HEK293T (cell line): ENCODE results near the gene KCNH6.

Experiments used
- CTCF ChIA-PET: fragments of 350-600 bp; formaldehyde crosslinking; extraction: SDS; loops from one replicate; lab custom pipeline; 2021; ENCODE audit warnings: antibody characterized with exemption, inconsistent platforms; lab: Yijun Ruan, JAX
- POLR2A ChIA-PET: fragments of 350-600 bp; formaldehyde crosslinking; extraction: SDS; loops from one replicate; lab custom pipeline; 2020; ENCODE audit warnings: antibody characterized with exemption, inconsistent platforms; lab: Yijun Ruan, JAX
- DNase-seq: peaks from one replicate; pipeline ENCODE4 v3.0.0; 2012; ENCODE audit warnings: mixed read lengths; ENCODE audit errors: extremely low spot score
- ARNT ChIP-seq: fragments of 450-650 bp; IDR thresholded peaks from 2 replicates; pipeline ENCODE4 v1.6.1; 2017; ENCODE audit warnings: mild to moderate bottlenecking
- BHLHE40 ChIP-seq: fragments of 450-650 bp; IDR thresholded peaks from 2 replicates; pipeline ENCODE4 v1.6.1; 2016; ENCODE audit warnings: mild to moderate bottlenecking, moderate library complexity, borderline replicate concordance
- CTBP1 ChIP-seq: fragments of 450-650 bp; IDR thresholded peaks from 2 replicates; pipeline ENCODE4 v1.6.1; 2016; ENCODE audit warnings: borderline replicate concordance
- ELF4 ChIP-seq: fragments of 450-650 bp; IDR thresholded peaks from 2 replicates; pipeline ENCODE4 v1.6.1; 2017; ENCODE audit warnings: antibody characterized with exemption
- FOXA1 ChIP-seq: fragments of 450-650 bp; IDR thresholded peaks from 2 replicates; pipeline ENCODE4 v1.6.1; 2016; ENCODE audit warnings: mild to moderate bottlenecking
- FOXK2 ChIP-seq: fragments of 450-650 bp; IDR thresholded peaks from 2 replicates; pipeline ENCODE4 v1.6.1; 2016; ENCODE audit warnings: mild to moderate bottlenecking
- FOXM1 ChIP-seq: fragments of 450-650 bp; IDR thresholded peaks from 2 replicates; pipeline ENCODE4 v1.6.1; 2017; ENCODE audit warnings: mild to moderate bottlenecking, borderline replicate concordance
- HDGF ChIP-seq: fragments of 450-650 bp; IDR thresholded peaks from 2 replicates; pipeline ENCODE4 v1.6.1; 2017; ENCODE audit warnings: antibody characterized with exemption, borderline replicate concordance
- L3MBTL2 ChIP-seq: fragments of 450-650 bp; conservative IDR thresholded peaks from 2 replicates; pipeline ENCODE4 v1.6.1; 2016; ENCODE audit warnings: mild to moderate bottlenecking
- LEF1 ChIP-seq: fragments of 450-650 bp; IDR thresholded peaks from 2 replicates; pipeline ENCODE4 v1.6.1; 2017; ENCODE audit warnings: mild to moderate bottlenecking, borderline replicate concordance
- NFRKB ChIP-seq: fragments of 450-650 bp; IDR thresholded peaks from 2 replicates; pipeline ENCODE4 v1.6.1; 2016; ENCODE audit warnings: mild to moderate bottlenecking, moderate library complexity
- PKNOX1 ChIP-seq: fragments of 450-650 bp; IDR thresholded peaks from 2 replicates; pipeline ENCODE4 v1.6.1; 2016
- SP1 ChIP-seq: fragments of 450-650 bp; IDR thresholded peaks from 2 replicates; pipeline ENCODE4 v1.6.1; 2017
- SUZ12 ChIP-seq: fragments of 450-650 bp; IDR thresholded peaks from 2 replicates; pipeline ENCODE4 v1.6.1; 2016; ENCODE audit warnings: mild to moderate bottlenecking
- TARDBP ChIP-seq: fragments of 450-650 bp; IDR thresholded peaks from 2 replicates; pipeline ENCODE4 v1.6.1; 2016
- ZNF384 ChIP-seq: fragments of 450-650 bp; IDR thresholded peaks from 2 replicates; pipeline ENCODE4 v1.6.1; 2016

KCNH6 gene

DNA sequence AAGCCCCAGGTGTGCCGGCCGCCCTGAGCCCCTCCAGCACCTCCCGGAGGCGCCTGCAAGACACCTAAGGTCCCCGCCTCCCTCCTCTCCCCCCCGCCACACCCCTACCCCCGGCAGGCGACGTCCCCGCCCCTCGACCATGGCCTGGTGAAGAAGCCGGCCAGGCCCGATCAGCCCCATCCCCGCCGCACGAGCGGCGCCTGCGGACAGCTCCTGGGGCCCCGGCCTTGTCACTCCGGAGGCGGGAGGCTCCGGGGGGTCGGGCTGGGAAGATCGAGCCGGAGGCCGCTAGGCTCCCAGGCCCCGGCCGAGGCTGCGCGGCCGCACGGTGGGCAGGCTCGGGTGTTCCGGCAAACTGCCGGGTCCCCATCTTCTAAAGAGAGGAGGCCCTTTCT is 46.7 kb upstream of the KCNH6 start:
- POLR2A ChIA-PET = interaction anchor here (0.8 to 3.7 kb wide), 10 partner anchors 20 to 73 kb away, joined by 3 to 14 read pairs (median 4); no protein-coding TSS in a partner anchor

GRCh38 chr17:63476854-63477479 is 46.2 kb upstream of the KCNH6 start, which contains the start of gene ACE:
Gene ACE, plus strand, starts transcription at chr17:63477061. Its CDS starts 34 bp downstream, at chr17:63477095.
- ChIA-PET CTCF (interaction anchor here (0.6 to 1.8 kb wide), 3 partner anchors 10 to 52 kb away, joined by 3 to 6 read pairs (median 4); no protein-coding TSS in a partner anchor), POLR2A (interaction anchor here (0.9 to 3.7 kb wide), 10 partner anchors 19 to 72 kb away, joined by 3 to 14 read pairs (median 4); no protein-coding TSS in a partner anchor)
- TF ChIP-seq FOXA1 (no peak), LEF1 (no peak)
- DNase-seq = peak; percentile 67

More for the DNA sequence above, 46.7 kb upstream of the KCNH6 start:
- TF ChIP-seq FOXA1 (no peak), TARDBP (no peak), ZNF384 (no peak), SUZ12 (no peak), HDGF (no peak), SP1 (no peak), CTBP1 (no peak), FOXM1 (no peak), ELF4 (no peak)
- CTCF ChIA-PET = interaction anchor here (0.5 to 1.2 kb wide), 3 partner anchors 34 to 706 kb away, joined by 3 to 4 read pairs (median 3); no protein-coding TSS in a partner anchor
- DNase-seq = peak; percentile 53

- DNase-seq = no peak
- POLR2A ChIA-PET = interaction anchor here (0.6 to 3.7 kb wide), 10 partner anchors 19 to 135 kb away, joined by 3 to 14 read pairs (median 4); no protein-coding TSS in a partner anchor
- CTCF ChIA-PET = interaction anchor here (0.6 to 4.3 kb wide), 10 partner anchors 9 to 147 kb away, joined by 3 to 46 read pairs (median 4); no protein-coding TSS in a partner anchor
These were observed 45.4 kb upstream of the KCNH6 start for GRCh38 chr17:63477480-63478440.

GRCh38 chr17:63478814-63479494 is 44.2 kb upstream of the KCNH6 start:
- ChIA-PET POLR2A (interaction anchor here (0.9 to 3.7 kb wide), 6 partner anchors 47 to 143 kb away, joined by 3 to 14 read pairs (median 4); partner anchors contain the start of genes DCAF7 and MAP3K3), CTCF (interaction anchor here (0.6 to 4.3 kb wide), 16 partner anchors 8 to 252 kb away, joined by 3 to 46 read pairs (median 4); partner anchors contain the start of gene MAP3K3)
- peak; percentile 91 for DNase-seq
- TF ChIP-seq FOXA1 (no peak), HDGF (0 out of 2 replicates have a peak, but pooled peaks have one; percentile 20), CTBP1 (no peak), ARNT (no peak), ZNF384 (no peak), ELF4 (no peak), TARDBP (no peak)

More at GRCh38 chr17:63477480-63478440, 45.4 kb upstream of the KCNH6 start:
- no peak for TF ChIP-seq HDGF
- TF ChIP-seq L3MBTL2 = peak; percentile 72
- no peak for TF ChIP-seq NFRKB

GRCh38 chr17:63479495-63480184 is 43.5 kb upstream of the KCNH6 start:
- DNase-seq = no peak
- no peak for TF ChIP-seq TARDBP
- no peak for TF ChIP-seq ZNF384
- no peak for TF ChIP-seq FOXK2
- no peak for TF ChIP-seq SP1
- no peak for TF ChIP-seq FOXM1
- no peak for TF ChIP-seq LEF1
- no peak for TF ChIP-seq L3MBTL2
- no peak for TF ChIP-seq ARNT
- TF ChIP-seq NFRKB = no peak

DNA sequence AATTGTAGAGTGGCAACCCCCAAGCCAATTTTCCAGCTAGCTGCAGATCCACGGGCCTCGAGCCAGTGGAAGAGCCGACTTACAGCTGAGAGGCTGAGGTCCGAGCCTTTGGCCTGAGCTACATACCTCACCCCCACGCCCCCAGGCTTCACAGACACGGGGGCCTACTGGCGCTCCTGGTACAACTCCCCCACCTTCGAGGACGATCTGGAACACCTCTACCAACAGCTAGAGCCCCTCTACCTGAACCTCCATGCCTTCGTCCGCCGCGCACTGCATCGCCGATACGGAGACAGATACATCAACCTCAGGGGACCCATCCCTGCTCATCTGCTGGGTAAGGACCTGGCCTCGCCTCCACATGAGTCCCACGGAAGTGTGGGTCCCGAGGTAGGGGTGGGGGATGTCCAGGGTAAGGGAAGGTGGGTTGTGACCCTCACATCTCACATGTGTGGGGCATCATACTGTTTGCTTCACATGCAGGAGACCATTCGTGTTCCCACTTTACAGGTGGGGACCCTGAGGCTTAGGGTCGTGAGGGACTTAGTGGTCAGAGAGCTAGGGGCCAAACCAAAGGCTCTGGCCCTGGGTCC is 42.9 kb upstream of the KCNH6 start:
- no peak for DNase-seq
- ChIA-PET CTCF (interaction anchor here (1.5 to 4.3 kb wide), 2 partner anchors 54 to 131 kb away, joined by 5 to 46 read pairs; no protein-coding TSS in a partner anchor), POLR2A (interaction anchor here (0.9 to 3.7 kb wide), 3 partner anchors 49 to 142 kb away, joined by 3 to 14 read pairs (median 4); partner anchors contain the start of genes DCAF7 and MAP3K3)
- TF ChIP-seq ELF4 (no peak), ZNF384 (no peak), FOXM1 (no peak), LEF1 (no peak), FOXK2 (no peak), SP1 (no peak), TARDBP (no peak), ARNT (no peak), NFRKB (no peak), FOXA1 (no peak), PKNOX1 (no peak), BHLHE40 (no peak), HDGF (no peak), SUZ12 (no peak), L3MBTL2 (no peak), CTBP1 (no peak)

More at GRCh38 chr17:63479495-63480184, 43.5 kb upstream of the KCNH6 start:
- ChIA-PET CTCF (interaction anchor here (0.8 to 4.3 kb wide), 9 partner anchors 8 to 251 kb away, joined by 3 to 46 read pairs (median 4); no protein-coding TSS in a partner anchor), POLR2A (interaction anchor here (0.9 to 3.7 kb wide), 5 partner anchors 48 to 142 kb away, joined by 3 to 14 read pairs (median 4); partner anchors contain the start of genes DCAF7 and MAP3K3)
